Measurements from ENCODE around the gene NUP214.

Gene NUP214

DNA sequence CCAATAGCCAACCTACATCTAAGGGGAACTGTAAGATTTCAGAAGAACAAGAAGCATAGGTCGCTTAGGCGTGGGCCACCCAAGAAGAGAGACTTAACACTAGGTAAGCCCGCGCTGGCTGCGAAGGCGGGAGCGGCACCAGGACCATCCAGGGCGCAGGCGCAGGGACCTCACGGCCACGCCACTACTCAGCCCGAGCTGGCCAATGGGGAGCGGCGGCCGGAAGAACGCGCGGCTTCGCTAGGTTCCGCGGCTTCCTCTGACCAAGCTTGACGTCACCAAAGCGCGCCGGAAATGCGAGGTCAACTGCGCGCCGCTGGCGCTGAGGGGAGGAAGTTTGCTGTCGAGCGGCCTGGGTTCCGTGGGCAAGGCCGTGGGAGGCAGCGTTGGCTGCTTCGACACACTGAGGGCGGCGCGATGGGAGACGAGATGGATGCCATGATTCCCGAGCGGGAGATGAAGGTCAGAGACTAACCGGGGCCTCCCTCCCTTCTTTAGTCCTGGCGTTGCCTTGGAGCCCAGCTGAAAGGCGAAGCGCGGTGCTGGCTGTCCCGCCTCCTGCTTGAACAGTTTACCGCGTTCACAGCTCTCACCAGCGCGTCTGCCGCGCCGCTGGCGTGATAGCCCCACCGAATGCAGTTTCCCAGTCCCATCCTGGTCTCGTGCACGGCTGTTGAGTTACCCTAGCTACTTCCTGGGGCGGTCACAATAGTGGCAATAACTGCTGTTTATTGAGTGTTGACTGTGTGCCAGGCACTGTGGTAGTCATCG lies at the start of gene NUP214:
TSS of gene NUP214 (plus strand) at position 299 of the 771 bp plus-strand sequence. CDS start at position 418, 119 bp downstream.
- DNase-seq = peak; percentile 91

DNA sequence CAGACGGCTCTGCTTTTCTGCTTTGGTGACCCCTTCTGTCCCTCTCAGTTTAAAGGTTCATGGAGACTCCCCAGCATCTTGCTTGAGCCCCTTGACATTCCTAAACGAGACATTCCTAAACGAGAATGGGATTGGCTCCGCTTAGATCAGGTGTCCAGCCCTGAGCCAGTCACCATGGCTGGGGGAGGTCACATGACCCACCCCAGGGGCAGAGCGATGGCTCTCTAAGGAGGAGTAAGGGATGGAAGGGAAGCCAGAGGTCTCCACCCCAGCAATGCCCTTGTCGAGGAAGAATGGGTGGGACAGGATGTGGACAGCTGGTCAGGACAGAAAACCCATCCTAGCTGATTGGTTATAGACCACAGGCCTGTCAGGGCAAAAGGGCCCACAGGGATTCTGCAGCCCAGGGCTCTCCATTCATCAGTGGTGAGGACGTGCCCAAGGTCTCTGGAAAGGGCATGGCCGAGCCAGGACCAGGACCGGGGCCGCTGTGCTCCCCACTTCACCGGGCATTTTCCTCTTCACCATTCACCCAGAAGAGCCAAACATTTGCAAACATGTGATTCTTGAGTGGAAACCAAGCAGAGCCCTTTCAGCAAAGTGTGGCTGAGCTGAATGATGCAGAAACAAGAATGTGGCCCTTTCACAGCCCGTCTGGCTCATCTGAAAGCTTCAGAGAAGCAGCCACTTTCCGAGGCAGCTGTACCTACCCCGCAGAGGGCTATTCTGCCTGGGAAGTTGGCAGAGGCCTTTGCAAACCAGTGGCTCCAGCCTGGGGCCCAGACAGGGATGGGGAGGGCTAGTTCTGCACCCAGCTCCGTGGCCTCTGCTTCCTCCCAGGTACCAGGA lies 48.8 kb upstream of the NUP214 start:
- DNase-seq = no peak

DNA sequence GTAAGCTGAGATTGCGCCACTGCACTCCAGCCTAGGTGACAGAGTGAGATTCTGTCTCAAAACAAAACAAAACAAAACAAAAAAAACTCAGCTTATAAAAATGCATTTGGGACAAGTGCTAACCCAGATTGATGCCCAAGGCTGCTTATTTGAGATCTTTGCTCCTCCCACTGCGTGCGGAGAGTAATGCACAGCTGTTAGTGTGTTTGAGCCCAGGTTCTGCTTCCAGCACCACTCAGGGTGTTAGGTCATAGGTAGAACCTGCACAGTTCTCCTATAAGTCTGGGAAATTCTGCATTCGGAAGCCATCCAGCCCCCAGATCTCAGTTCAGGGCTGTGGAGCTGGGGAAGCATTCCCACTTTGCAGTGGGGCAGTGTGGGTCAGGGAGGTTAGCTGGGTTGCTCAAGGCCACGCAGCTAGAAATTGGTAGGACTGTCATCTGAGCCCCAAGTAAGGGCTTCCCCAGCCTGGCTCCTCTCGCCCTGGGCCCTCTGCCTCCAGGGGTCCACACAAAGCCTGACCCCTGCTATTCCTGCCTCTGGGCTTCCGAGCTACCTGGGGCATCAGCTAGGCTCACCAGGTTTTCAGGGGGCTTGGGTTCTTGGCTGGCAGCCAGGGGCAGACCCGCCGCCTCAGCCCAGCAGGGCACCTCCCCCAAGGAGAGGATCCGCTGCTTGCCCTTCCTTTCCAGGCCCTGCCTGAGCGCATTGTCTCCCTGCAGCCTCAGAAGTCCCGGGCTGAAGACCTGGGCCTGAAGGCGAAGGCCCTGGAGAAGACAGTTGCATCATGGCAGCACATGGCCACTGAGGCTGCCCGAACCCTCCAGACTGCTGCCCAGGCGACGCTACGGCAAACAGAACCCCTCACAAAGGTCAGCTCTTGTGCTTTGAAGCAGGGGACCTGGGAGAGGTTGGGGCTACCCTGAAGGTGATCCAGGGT lies 46.7 kb upstream of the NUP214 start:
- DNase-seq = no peak

DNA sequence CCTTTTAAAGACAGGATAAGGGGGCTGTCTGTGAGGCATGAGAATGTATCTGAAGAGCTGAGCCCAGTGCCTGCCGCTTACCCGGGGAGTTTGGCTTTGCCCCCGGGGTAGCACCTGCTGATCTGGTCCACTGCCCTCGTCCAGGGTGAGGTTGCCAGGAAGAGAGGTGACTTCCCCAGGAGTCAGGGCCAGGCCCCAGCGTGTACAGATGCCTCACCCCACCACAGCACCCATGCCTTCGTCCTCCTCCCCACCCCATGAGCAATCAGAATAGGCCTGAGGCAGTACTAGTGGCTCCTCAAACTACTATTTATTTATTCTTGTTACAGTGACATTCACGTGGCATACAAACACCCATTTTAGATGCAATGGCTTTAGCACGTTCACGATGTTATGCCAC lies 44.8 kb upstream of the NUP214 start:
- no peak for DNase-seq

DNA sequence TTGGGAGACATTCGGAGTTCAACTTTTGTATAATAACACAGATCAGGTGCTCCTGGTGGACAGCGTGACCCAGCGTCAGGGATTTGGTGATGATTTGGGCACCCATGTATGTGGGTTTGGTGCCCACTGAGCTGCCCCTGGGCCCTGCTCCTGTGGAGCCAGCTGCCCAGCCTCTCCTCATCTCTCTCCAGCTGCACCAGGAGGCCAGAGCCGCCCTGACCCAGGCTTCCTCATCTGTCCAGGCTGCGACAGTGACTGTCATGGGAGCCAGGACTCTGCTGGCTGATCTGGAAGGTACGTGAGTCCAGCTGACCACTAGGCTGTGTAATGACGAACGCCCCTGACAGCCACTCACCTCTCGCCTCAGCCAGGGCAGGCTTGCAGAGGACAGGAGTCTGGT lies 43.5 kb upstream of the NUP214 start:
- DNase-seq = no peak

DNA sequence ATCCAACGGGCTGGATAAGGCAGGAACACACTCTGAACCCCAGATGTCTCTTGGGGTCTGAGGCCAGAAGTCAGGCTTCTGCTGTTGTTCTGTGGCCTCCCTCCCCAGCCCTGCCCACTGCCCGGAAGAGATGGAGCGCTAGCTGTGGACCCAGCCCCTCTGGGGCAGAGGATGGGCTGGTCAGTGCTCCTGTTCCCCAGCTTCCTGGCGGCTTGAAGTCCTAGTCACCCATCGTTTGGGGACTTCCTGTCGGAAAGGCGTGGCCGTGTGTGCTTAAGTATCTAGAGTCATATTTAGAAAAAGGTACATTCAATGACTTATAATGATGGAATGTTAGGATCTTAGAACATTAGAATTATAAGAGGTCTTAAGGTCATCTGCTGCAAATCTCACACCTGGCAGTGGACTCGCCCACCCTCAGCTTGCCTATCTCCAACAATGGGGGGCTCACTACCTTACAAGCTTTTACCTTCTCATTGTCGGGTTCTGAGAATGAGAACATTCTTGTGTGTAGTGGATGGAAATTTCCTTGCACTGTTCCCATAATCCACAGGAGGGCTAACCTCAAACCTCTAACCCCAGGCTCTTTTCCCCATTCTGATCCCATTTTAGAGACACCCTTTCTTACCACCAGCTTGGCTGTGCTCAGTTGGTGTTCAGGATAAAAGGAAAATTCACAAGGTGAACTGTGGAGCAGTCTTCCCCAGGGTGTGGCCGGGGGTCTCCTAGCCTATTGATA lies 42.4 kb upstream of the NUP214 start:
- no peak for DNase-seq

DNA sequence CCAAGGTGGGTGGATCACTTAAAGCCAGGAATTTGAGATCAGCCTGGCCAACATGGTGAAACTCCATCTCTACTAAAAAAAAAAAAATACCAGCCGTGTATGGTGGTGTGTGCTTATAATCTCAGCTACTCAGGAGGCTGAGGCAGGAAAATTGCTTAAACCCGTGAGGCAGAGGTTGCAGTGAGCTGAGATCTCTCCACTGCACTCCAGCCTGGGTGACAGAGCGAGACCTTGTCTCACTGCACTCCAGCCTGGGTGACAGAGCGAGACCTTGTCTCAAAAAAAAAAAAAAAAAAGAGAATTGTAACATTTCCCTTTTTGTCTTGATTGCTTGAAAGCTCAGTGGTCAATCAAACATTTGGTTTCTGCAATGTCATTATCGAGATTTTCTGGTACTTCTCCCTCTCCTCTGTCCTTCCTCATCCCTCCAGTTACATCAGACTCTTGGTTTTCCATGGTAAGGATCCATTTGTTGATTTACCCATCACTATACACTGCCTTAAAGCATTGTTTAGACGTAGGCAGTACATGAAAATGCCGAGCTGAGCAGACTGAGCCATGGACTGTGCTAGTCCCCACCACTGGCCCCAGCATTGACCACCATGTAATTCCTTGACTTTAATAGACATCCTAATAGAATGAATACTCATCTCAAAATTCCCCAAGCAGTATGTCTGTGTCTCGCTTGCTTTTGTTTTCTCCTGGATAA lies 40.6 kb upstream of the NUP214 start:
- DNase-seq = no peak

DNA sequence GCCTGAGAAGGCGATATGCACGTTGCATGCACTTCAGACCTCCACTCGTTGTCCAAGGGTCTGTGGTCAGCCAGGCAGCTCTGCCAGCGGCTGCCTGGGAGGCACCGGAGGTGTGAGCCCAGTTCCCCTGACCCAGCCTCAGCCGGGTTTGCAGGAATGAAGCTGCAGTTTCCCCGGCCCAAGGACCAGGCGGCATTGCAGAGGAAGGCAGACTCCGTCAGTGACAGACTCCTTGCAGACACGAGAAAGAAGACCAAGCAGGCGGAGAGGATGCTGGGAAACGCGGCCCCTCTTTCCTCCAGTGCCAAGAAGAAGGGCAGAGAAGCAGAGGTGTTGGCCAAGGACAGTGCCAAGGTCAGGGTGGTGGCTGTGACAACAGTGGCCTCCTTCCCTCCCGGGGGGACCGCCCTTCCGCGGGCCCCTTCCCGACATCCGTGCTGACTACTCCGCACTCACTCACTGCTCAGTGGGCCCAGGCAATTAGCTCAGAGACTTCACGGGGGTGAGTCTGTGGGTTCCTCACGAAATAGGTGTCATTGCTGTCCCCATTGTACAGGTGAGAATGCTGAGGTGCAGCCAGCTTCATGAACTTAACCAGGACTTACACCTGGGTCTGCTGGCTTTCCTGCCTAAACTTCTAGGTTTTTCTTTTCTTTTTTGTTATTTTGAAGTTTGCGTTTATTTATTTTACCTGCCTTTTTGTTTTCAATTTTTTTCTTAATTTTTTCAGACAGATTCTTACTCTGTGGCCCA lies 39.8 kb upstream of the NUP214 start:
- no peak for DNase-seq

DNA sequence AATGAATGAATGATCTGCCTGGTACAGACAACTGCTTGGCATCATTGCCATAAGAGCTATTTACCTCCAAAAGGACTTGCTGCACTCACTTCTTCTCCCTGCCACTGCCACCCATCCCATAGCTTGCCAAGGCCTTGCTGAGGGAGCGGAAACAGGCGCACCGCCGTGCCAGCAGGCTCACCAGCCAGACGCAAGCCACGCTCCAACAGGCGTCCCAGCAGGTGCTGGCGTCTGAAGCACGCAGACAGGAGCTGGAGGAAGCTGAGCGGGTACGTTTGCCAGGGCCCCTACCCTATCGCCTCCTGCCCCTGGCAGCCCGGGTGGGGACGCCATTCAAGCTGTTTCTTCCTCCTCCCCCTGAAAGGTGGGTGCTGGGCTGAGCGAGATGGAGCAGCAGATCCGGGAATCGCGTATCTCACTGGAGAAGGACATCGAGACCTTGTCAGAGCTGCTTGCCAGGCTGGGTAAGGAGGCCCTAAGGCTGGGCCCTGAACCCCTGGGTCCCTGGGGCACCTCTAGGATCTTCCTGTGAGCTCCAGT lies 38.0 kb upstream of the NUP214 start:
- no peak for DNase-seq

DNA sequence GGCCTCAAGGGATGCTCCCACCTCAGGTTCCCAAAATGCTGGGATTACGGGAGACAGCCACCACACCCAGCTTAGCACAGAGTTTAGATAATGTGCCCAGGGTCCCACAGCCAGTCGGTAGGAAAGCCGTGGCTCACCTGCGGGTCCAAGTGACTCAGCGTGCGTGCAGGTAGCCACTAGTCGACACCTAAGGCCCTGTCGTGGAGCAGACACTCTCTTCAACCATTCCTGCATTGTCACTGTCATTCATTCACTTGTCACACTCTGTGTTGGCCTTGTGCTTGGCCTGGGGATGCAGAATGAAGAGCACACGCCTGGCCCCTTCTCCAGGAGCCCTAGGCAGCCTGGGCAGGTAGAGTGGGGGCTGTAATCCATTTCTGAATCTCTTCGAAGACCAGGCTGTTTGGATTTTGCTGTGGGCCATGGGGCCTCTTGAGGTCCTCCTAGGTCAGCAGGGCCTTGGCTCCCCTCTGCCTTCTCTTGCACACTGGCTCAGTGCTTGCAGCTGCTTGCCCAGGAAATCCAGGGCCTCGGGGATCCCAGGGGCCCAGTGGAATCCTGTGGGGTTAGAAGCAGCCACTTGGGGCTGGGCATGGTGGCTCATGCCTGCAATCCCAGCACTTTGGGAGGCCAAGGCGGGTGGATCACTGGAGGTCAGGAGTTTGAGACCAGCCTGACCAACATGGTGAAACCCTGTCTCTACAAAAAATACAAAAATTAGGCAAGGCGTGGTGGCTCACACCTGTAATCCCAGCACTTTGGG lies 35.2 kb upstream of the NUP214 start:
- DNase-seq = no peak

DNA sequence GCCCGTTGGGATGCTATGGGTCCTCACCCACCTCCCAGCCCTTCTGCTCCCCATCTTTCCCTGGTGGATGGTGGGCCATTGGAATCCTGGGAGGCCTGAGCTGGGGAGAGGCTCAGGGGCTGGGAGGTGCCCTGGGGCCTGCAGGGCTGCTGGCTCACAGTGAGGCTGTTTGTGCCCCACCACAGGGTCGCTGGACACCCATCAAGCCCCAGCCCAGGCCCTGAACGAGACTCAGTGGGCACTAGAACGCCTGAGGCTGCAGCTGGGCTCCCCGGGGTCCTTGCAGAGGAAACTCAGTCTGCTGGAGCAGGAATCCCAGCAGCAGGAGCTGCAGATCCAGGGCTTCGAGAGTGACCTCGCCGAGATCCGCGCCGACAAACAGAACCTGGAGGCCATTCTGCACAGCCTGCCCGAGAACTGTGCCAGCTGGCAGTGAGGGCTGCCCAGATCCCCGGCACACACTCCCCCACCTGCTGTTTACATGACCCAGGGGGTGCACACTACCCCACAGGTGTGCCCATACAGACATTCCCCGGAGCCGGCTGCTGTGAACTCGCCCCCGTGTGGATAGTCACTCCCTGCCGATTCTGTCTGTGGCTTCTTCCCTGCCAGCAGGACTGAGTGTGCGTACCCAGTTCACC lies 33.9 kb upstream of the NUP214 start:
- DNase-seq = no peak

DNA sequence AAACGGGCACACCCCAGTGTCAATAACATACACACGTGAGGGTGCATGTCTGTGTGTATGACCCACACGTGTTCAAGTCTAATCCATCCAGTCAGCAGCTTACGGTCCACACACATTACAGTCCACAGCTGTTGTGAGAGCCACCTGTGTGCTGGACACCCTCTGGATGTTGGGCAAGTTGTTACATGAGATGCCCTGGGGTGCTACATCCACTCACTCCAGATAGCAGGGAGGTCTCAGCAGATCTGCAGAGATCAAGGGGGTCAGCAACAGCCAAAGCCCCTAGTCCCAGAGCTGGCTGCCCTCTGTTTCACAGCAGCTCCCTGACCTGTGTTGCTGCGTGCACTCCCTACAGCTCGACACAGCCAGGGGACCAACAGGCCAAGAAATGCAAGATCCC lies 33.4 kb upstream of the NUP214 start:
- no peak for DNase-seq

DNA sequence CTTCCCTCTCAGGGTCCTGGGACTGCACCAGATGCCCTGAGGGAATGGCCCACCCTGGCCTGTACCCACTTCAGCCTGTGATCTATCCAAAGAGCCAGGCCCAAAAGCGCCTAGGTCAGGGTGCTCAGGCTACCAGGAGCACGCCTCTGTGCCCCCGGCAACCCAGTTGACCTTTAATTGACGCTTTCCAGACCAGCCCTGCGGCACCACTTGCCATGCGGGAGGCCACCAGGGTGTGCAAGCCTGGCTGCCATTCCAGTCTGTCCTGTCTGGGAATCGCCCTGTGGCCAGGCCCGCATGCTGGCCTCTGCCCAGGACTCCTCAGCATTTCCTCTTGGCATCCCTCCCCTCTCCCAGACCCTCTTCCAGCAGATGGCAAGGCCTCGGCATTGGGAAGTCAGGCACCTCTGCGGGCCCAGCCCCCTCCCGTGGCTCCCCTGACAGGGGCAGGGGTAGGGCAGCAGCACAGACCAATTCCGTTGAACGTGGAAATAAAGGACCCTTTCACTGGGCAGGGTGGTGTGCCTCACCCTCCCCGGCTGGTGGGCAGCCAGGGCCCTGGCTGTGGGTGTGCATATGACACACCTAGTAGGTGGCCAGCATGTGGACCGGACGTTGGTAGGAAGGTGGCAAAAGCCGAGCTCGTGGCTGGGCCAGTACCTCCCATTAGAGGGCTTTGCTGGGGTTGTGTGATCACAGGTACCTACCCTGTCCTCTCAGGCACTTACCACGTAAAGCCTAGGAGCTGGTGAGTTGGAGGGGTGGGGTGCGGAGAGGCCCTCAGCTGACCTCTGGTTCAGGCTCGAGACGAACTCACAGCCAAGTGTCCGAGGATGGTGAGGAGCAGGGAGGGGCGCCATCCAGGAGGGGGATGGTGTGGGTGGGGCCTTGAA lies 32.6 kb upstream of the NUP214 start:
- DNase-seq = no peak

DNA sequence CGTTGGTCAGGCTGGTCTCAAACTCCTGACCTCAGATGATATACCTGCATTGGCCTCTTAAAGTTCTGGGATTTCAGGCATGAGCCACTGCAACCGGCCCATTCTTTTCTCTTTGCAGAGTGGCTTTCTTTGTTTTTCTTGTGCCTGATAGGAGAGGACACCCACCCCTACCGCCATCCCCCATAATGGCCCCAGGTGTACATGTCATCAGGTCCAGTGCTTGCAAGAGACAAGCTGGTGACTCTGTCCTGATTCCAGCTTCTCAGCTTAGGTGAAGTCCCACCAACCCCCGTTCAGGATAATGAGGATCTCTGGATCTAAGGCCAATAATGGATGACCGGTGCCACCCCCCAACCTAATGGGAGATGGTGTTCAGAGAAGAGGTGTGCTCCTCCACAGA lies 31.4 kb upstream of the NUP214 start:
- no peak for DNase-seq

DNA sequence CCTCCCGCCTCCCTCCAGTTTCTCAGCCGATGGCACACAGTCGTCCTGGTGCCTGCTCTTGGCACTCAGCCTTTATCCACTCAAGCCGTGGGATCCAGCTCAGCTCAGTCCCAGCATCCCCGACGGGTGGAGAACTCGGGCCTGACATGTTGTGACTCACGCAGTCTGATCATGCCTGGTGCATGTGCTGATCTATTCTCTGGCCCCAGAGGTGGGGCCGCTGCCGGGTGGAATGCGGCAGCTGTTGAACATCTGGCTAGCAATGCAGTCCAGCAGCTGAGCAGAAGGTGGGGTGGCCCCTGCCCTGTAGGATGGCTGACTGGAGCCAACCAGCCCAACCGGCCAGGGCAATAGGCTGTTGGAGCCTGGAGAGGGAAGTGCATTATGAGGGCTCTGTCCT lies 30.8 kb upstream of the NUP214 start:
- DNase-seq = no peak

DNA sequence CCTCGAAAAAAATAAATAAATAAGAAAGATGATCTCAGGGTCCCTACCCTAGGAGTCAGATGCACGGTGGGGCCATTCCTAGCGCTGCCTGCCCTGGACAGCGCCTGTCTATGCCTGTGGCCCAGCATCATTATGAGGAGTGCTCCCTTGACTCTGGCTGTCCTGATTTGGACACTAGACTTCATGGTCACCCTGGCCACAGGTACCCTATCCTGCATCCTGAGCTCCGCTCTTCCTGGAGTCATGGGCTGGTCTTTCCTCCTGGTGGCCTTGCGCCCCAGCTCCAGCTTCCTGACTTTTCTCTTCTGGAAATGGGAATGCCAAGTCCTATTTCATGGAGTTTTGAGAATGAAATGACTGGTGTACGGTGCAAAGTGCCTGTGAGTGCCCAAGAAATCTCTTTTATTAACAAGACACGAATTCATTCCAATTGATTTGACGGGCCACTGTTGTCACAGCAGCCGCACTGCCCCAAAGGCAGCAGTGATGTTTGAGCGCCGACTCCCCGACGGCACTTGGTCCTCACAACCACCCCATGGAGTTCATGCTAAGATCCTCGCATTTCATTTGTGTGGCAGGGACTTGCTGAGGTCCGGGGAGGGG lies 29.6 kb upstream of the NUP214 start:
- no peak for DNase-seq

DNA sequence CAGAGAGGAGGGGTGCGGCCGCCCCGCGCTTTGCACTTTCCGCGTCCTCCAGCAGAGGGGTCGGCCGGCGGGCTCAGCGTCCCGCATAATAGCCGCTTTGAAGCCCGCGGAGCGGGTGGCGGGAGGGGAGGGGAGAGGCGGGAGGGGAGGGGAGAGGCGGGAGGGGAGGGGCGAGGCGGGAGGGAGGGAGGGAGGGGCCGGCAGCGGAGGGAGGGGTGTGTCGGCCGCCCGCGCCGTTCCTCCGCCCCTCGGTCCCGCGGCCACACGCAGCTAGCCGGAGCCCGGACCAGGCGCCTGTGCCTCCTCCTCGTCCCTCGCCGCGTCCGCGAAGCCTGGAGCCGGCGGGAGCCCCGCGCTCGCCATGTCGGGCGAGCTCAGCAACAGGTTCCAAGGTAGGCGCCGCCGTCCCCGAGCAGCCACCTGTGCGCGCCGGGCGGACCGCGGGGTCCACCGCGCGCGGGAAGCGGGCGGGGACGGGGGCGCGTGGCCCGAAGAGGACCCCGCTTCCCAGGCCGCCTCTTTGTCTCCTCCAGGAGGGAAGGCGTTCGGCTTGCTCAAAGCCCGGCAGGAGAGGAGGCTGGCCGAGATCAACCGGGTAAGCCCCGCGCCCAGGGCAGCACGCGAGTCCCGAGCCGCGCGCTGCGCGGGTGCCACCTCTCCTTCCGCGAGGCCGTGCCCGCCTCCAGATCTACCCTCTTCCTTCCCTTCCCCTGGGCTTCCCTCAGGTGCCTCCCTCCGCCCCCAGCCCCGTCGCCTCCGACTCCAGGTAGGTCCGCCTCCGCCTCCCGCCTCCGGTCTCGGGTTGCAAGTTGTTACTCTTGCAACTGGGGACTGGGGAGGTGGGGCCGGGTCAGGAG lies 28.9 kb upstream of the NUP214 start, which contains the start of gene AIF1L:
TSS of gene AIF1L (plus strand) at position 263 of the 857 bp plus-strand sequence. CDS start at position 362, 99 bp downstream.
- no peak for DNase-seq

Data from NCI-H1694 (cell line).